K562 (cell line): Measurements from ENCODE around the gene TNK2. TPM values are rescaled to one million over a fixed set of nuclear protein-coding genes. Genes with fewer than 3 reads are reported as not detected.
A peak's percentile ranks its signal among the peaks of the same experiment; 100 is the strongest.

ENCODE experiments used
- CBFA2T3 ChIP-seq: fragments of 450-650 bp; IDR thresholded peaks from 2 replicates; pipeline ENCODE4 v1.6.1; 2017
- CXXC5 ChIP-seq: fragments of 250-450 bp; sonication (Bioruptor Pico); IDR thresholded peaks from 2 replicates; pipeline ENCODE4 v1.8.0; 2022; ENCODE audit warnings: inconsistent platforms, mild to moderate bottlenecking, moderate library complexity
- E2F1 ChIP-seq: sonication (generic); formaldehyde crosslinking; IDR thresholded peaks from 2 replicates; pipeline ENCODE4 v1.8.1; 2023; ENCODE audit warnings: mild to moderate bottlenecking, missing genetic modification reagents, moderate library complexity
- FOSL1 ChIP-seq: fragments of 200-800 bp; sonication (Bioruptor generic); conservative IDR thresholded peaks from 2 replicates; pipeline ENCODE4 v1.6.1; 2016; ENCODE audit warnings: missing genetic modification characterization, missing compliant biosample characterization
- FOXK2 ChIP-seq, 2 experiments: fragments of 450-650 bp; IDR thresholded peaks in 1 of 2; conservative IDR thresholded peaks in 1 of 2; 2 replicates each; pipeline ENCODE4 v1.6.1; 2016; ENCODE audit warnings: low read depth in 2 of 2, mild to moderate bottlenecking in 1 of 2
- HMG20B ChIP-seq: fragments of 250-450 bp; sonication (Bioruptor Pico); IDR thresholded peaks from 2 replicates; pipeline ENCODE4 v1.5.0; 2021; ENCODE audit warnings: mild to moderate bottlenecking
- HMGN3 ChIP-seq: IDR thresholded peaks from 2 replicates; pipeline ENCODE4 v1.6.1; 2011; ENCODE audit warnings: borderline replicate concordance, low read depth, mild to moderate bottlenecking, mixed read lengths, low read length; ENCODE audit not compliant: insufficient read length; ENCODE audit errors: extremely low read depth
- HNRNPL ChIP-seq: fragments of 200-400 bp; formaldehyde crosslinking; IDR thresholded peaks from 2 replicates; pipeline ENCODE4 v1.6.1; 2017; ENCODE audit warnings: low read depth, mild to moderate bottlenecking, low read length
- JUND ChIP-seq, 2 experiments: IDR thresholded peaks; 2 replicates in 1 of 2; 3 replicates in 1 of 2; pipeline ENCODE4 v1.6.1; 2011; ENCODE audit warnings: borderline replicate concordance in 2 of 2, low read depth in 2 of 2, low read length in 2 of 2, improper control_type of control experiment in 1 of 2, missing biosample characterization in 1 of 2, missing genetic modification characterization in 1 of 2, missing genetic modification reagents in 1 of 2
- KLF1 ChIP-seq: fragments of 450-650 bp; IDR thresholded peaks from 2 replicates; pipeline ENCODE4 v1.6.1; 2016; ENCODE audit warnings: missing genetic modification characterization, missing compliant biosample characterization
- MTA3 ChIP-seq: fragments of 450-650 bp; formaldehyde crosslinking; IDR thresholded peaks from 2 replicates; pipeline ENCODE4 v1.6.1; 2017; ENCODE audit warnings: mild to moderate bottlenecking, borderline replicate concordance
- PHF8 ChIP-seq: fragments of 200-600 bp; sonication (generic); IDR thresholded peaks from 2 replicates; pipeline ENCODE4 v1.6.1; 2012; ENCODE audit warnings: mixed run types, mild to moderate bottlenecking, inconsistent platforms, low read length, moderate library complexity, borderline replicate concordance
- RBM15 ChIP-seq: fragments of 200-400 bp; formaldehyde crosslinking; IDR thresholded peaks from 2 replicates; pipeline ENCODE4 v1.6.1; 2018; ENCODE audit warnings: mild to moderate bottlenecking, low read length, moderate library complexity; ENCODE audit not compliant: insufficient read depth
- RNF2 ChIP-seq: sonication (generic); IDR thresholded peaks from 2 replicates; pipeline ENCODE4 v1.6.1; 2016
- SIN3A ChIP-seq, 2 experiments: fragments of 150-350 bp in 1 of 2; IDR thresholded peaks; 2 replicates each; pipeline ENCODE4 v1.6.1; 2011 to 2016; ENCODE audit warnings: borderline replicate concordance in 2 of 2, low read depth in 2 of 2, low read length in 2 of 2, mild to moderate bottlenecking in 2 of 2, moderate library complexity in 2 of 2; ENCODE audit not compliant: control insufficient read depth in 1 of 2
- SMAD4 ChIP-seq: fragments of 250-450 bp; sonication (Bioruptor Pico); conservative IDR thresholded peaks from 2 replicates; pipeline ENCODE4 v1.8.0; 2021; ENCODE audit warnings: inconsistent platforms, mild to moderate bottlenecking, moderate library complexity
- SP1 ChIP-seq: sonication (generic); formaldehyde crosslinking; IDR thresholded peaks from 2 replicates; pipeline ENCODE4 v1.8.1; 2022; ENCODE audit warnings: mild to moderate bottlenecking, missing genetic modification reagents
- U2AF1 ChIP-seq: fragments of 200-400 bp; formaldehyde crosslinking; optimal IDR thresholded peaks from 2 replicates; pipeline ENCODE3; 2017; ENCODE audit warnings: mild to moderate bottlenecking, low read depth, low read length, moderate library complexity
- UBTF ChIP-seq, 2 experiments: IDR thresholded peaks; 2 replicates each; pipeline ENCODE4 v1.6.1; 2012; ENCODE audit warnings: improper control_type of control experiment in 2 of 2, low read depth in 2 of 2, low read length in 2 of 2, borderline replicate concordance in 1 of 2
- ZBTB2 ChIP-seq: fragments of 450-650 bp; IDR thresholded peaks from 2 replicates; pipeline ENCODE4 v1.6.1; 2016; ENCODE audit warnings: antibody characterized with exemption
- polyA plus RNA-seq, 8 experiments: library from polyadenylated mRNA; depleted of rRNA in 4 of 8; stranded (reverse) in 5 of 8; unstranded in 3 of 8; fragments of >200 nt; fragmentation: Nextera tagmentation in 2 of 8; fragmentation: Illumina TruSeq in 1 of 8; extraction: Ambion mirVana in 2 of 8; extraction: Trizol in 1 of 8; gene quantifications; 2 replicates each; pipeline versions ENCODE4 v1.2.1 to v1.2.3, GENCODE V29; 2011 to 2014; ENCODE audit warnings: inconsistent platforms in 1 of 8, missing spikeins in 1 of 8
- total RNA-seq, 7 experiments: library from RNA; depleted of rRNA in 6 of 7; stranded (reverse); fragments of >200 nt in 6 of 7; fragmentation: Illumina TruSeq in 2 of 7; extraction: Trizol in 2 of 7; gene quantifications; 2 replicates each; pipeline versions ENCODE4 v1.2.1 to v1.2.3, GENCODE V29; 2011 to 2021; ENCODE audit warnings: low replicate concordance in 1 of 7

TNK2 gene
- total and polyA plus RNA-seq, 9 of the 15 experiments (the other 6 are each of a cell fraction or from before 2014, with no cell fraction given), result 0.03 to 33.8 (median 6.5) TPM

- TF ChIP-seq U2AF1, result no peak
- peak; percentile 64 for TF ChIP-seq HMGN3
- TF ChIP-seq JUND (IDR thresholded peaks at IDR 0.05; ENCODE audit: borderline replicate concordance, low read depth, low read length), result peak; percentile 89
- peak; percentile 60; the same call in 1 of the 3 replicates for TF ChIP-seq JUND (tag; IDR thresholded peaks at IDR 0.05; ENCODE audit: borderline replicate concordance, low read depth, low read length)
- no peak for TF ChIP-seq RNF2
- no peak for TF ChIP-seq RBM15
- peak; percentile 93 for TF ChIP-seq HNRNPL
- peak; percentile 68; the same call in 1 of the 2 replicates for TF ChIP-seq MTA3
- peak; percentile 36; the same call in 1 of the 2 replicates for TF ChIP-seq CXXC5 (CRISPR knock-in tag)
- TF ChIP-seq SIN3A (IDR thresholded peaks at IDR 0.05; ENCODE audit: borderline replicate concordance in 2 of 2, control insufficient read depth in 1 of 2, low read depth in 2 of 2, low read length in 2 of 2), result peak in 1 of 2 experiments; percentile 14; a peak in 1 of 4 replicates
- no peak for TF ChIP-seq HMG20B (CRISPR knock-in tag)
- TF ChIP-seq CBFA2T3, result no peak
- 0 out of 2 replicates have a peak, but pooled peaks have one; percentile 27 for TF ChIP-seq ZBTB2
- TF ChIP-seq PHF8, result peak; percentile 33; the same call in 1 of the 2 replicates
- peak in 1 of 2 experiments; percentile 49; a peak in 1 of 4 replicates for TF ChIP-seq FOXK2 (conservative IDR thresholded peaks at IDR 0.05 in 1 of 2, IDR thresholded peaks at IDR 0.05 in 1 of 2; ENCODE audit: low read depth in 2 of 2)
- 0 out of 4 replicates have a peak, but pooled peaks of 1 of the 2 experiments have one; percentile 47 for TF ChIP-seq UBTF (IDR thresholded peaks at IDR 0.05; ENCODE audit: borderline replicate concordance in 1 of 2, low read depth in 2 of 2, low read length in 2 of 2)
- TF ChIP-seq KLF1 (tag), result peak; percentile 53
- peak; percentile 45; the same call in 1 of the 2 replicates for TF ChIP-seq SP1 (CRISPR knock-in tag)
- TF ChIP-seq E2F1, result 0 out of 2 replicates have a peak, but pooled peaks have one; percentile 54
- peak; percentile 75 for TF ChIP-seq FOSL1 (tag)
- peak; percentile 54; the same call in 1 of the 2 replicates for TF ChIP-seq SMAD4 (CRISPR knock-in tag)
Measured at GRCh38 chr3:195876297-195877064, 31.9 kb downstream of the TNK2 start (continued).
